GDM1 (cell line): ENCODE measurements around the gene SULT4A1.

ENCODE experiments used
- DNase-seq: peaks from one replicate; lab custom pipeline; 2025; lab: John Stamatoyannopoulos, UW

The SULT4A1 gene

GRCh38 chr22:43844560-43845545 is 17.5 kb downstream of the SULT4A1 start:
- no peak for DNase-seq

GRCh38 chr22:43843783-43844530 is 18.4 kb downstream of the SULT4A1 start:
- DNase-seq, result no peak

GRCh38 chr22:43841742-43842141 is 20.6 kb downstream of the SULT4A1 start:
- DNase-seq, result no peak

- DNase-seq, result no peak
Observed at GRCh38 chr22:43840851-43841250, 21.5 kb downstream of the SULT4A1 start.

DNA sequence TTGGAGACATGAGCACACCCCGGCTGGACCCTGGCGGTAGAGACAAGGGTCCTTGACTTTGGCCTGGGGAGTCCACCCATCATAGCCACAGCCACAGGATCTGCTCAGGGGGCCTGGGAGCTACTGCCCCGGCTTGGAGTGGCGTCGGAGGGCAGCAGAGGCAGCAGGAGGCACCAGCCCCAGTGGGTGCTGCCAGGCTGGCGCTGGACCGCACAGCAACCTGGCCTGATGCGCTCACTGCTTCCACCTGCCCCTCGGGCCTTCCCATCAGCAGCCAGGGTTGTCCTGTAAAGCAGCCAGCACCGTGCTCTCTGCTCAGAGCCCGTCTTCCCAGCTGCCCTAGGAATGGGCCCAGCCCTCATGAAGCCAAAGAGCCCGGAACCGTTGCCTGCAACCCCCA is 21.9 kb downstream of the SULT4A1 start:
- DNase-seq, result no peak

DNA sequence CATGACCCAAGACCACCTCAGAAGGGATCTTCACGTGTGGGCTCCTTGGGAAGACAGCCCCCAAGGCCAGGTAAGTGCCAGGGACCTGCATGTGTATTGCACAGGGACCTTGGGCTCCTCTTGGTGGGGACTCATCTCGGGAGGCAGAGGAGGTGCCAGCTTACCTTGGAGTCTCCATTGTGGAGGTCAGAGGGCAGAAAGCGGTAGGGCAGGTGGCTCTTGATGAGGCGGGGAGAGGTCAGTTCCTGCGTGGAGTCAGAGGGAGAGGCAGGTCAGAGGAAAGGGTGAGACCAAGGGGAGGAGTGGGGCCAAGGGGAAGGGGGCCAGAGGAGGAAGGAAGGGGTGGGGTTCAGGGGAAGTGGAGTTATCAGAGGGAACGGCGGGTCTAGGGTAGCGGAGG is 22.5 kb downstream of the SULT4A1 start:
- no peak for DNase-seq

GRCh38 chr22:43838571-43839307 is 23.6 kb downstream of the SULT4A1 start:
- DNase-seq, result no peak

DNA sequence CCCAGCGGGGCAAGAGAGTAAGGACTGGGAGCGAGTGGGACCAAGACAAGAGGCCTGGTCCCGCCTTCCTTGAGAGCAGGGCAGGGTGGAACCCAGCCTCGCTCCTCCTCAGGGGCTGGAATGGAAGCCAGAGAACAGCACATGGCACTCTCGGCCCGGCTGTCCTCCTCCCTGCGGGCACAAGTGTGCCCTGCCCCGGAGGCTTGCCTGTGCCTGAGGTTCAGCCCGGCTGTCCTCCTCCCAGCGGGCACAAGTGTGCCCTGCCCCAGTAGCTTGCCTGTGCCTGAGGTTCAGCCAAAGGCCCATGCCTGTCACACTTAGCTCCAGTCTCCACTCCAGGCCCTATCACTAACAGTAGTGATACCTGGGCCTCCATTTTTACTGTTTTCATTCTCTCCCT is 24.2 kb downstream of the SULT4A1 start:
- DNase-seq, result no peak

DNA sequence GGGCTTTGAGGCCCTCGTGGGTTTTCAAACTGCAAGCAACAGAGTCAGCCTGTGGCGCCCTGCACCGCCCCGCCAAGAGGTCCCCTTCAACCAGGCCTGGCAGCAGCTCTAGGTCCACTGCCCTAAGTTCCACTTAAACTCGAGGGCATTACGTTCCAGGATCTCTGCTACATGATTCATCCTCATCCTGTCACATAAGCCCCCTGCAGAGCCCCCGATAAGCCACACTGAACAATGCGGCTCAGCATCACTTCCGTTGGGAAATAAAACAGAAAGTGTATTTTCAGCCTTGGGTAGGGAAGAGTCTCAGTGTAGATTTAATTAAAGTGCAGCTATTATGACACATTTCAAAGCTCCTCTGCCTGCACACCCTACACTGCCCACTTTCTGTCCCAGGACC is 24.6 kb downstream of the SULT4A1 start:
- no peak for DNase-seq

- no peak for DNase-seq
Observed at GRCh38 chr22:43835736-43836135, 26.6 kb downstream of the SULT4A1 start.

DNA sequence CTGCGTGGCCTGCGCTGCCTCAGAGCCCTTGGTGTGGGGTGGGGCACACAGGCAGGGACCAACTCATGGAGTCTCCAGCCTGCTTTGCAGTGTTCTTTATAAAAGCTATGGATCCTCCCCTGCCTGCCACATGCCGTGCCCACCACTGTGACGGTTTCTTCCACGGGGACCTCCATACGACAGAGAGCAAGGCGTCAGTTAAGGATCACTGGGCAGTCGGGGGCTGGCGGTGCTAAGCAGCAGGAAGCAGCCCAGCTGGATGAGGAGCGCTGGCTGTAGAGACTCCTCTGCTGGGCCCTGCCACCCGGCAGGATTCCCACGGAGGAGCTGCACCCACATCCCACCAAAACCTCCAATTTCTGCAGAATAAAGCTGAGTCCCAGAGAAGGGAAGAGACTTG is 27.1 kb downstream of the SULT4A1 start:
- no peak for DNase-seq

- no peak for DNase-seq
Observed at GRCh38 chr22:43833286-43834240, 28.8 kb downstream of the SULT4A1 start.

GRCh38 chr22:43832393-43833265 is 29.7 kb downstream of the SULT4A1 start:
- DNase-seq, result no peak

DNA sequence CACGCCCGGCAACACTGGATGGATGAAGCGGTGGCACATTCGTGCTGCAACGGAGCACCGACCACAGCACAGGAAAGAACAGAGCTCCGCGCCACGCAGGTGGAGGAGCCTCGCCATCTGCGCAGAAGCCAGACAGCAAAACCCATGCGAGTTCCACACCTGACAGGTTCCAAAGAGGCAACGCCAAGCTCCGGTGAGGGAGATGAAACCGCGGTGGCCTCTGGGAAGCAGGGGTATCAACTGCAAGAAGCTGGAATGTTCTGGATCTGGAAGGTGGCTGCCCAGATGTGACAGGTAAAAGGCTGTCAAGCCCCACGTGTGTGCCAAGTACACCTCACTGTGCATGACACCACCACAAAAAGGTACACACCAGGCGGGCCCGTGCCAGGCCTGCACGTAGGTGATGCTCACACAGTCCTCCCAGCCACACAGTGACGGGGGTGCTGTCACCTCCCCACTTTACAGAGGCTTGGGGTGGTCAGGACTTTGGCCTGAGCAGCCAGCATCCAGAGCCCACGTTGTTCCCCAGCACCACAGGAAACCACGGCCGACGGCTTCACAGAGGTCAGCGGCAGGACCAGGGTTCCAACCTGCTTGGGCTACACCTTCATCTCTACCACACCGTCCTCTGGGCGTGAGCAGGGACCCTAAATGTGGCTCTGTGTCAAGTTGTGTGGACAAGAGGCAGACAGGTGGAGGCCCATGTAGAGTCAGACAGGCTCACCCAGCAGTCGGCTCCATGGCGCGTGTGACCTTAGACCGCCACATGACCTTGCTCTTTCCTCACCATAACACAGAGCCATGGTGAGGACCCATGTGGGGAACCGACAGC is 30.5 kb downstream of the SULT4A1 start:
- no peak for DNase-seq

GRCh38 chr22:43830931-43831560 is 31.3 kb downstream of the SULT4A1 start:
- DNase-seq, result no peak

DNA sequence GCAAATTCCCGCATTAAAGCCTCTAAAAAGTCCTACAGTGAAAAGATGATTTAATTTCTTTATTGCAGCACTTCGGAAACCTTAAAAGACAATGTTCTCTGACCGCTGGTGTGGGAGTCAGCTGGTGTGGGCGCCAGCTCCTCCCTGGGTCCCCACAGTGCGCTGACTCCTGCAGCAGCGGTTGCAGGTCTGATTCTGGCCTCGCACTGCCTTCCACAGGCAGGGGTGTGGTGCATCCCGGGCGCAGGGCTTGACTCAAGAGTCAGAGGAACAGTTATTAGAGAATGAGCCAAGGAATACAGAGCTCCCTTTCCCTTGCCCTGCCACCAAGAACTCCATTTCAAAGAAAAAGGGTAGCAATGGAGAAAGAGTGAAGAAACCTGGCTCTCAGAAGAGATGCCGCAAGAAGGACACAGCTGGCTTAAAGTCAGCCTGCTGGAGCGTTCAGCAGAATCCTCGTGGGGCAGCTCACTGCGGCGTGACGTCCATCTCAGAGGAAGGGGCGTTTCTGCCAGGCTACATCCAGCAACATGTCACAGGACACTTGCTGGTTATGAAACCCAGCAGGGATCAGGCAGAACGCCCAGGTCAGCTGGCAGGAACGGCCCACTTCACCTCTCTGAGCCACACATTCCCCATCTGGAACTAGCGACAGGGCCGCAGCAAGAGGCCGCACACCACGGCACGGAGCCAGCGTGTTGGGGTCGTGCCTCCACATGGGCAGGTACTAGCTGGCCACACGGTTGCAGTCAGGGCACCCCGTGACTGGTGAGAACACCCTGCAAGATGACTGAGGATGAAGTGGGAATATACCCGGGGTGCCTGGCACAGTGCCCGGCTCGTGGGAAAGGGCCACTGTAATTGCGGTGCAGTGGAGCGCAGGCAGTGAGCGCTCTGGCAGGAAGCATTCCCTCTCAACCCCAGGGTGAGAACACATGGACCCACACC is 32.1 kb downstream of the SULT4A1 start:
- DNase-seq, result no peak

- no peak for DNase-seq
Observed at GRCh38 chr22:43828998-43829782, 33.1 kb downstream of the SULT4A1 start.
